ENCODE data around the gene PDCD1. TPM values are rescaled to one million over a fixed set of nuclear protein-coding genes. Genes with fewer than 3 reads are reported as not detected.
"Not testable (repeated sequence)": the region's sequence is repeated elsewhere in the genome, so short reads cannot be mapped to it uniquely, and the experiment has no call there.

PDCD1 gene
- total and polyA plus RNA-seq, 2 of the 13 experiments (the other 11 are each of a cell fraction or from before 2014, with no cell fraction given), result 0.04 TPM; not detected in 1

- TF ChIP-seq ZNF776 (CRISPR knock-in tag; IDR thresholded peaks at IDR 0.05), result 0 out of 2 replicates have a peak, but pooled peaks have one; percentile 12
These were observed 37.9 kb downstream of the PDCD1 start (continued) for GRCh38 chr2:241820625-241821384.

GRCh38 chr2:241819947-241820624, 38.6 kb downstream of the PDCD1 start:
- POLR2A ChIA-PET, result interaction anchor here (1.1 to 2.2 kb wide), 3 partner anchors 11 to 50 kb away, joined by 3 to 5 read pairs (median 4); partner anchors contain the start of gene NEU4
- H3K9ac ChIP-seq (ENCODE audit: insufficient read depth, low read depth, low read length); DNase-seq (ENCODE audit: low spot score); H3K27ac ChIP-seq (ENCODE audit: extremely low read length, insufficient read depth, low read length); H3K36me3 ChIP-seq (replicated peaks in 1 of 2; ENCODE audit: control insufficient read depth in 1 of 2, insufficient read depth in 2 of 2, low read length in 2 of 2); FAIRE-seq; H3K4me2 ChIP-seq (ENCODE audit: low read depth, low read length); H4K20me1 ChIP-seq (ENCODE audit: insufficient read depth, low read length); H3K4me3 ChIP-seq (replicated peaks in 1 of 3; ENCODE audit: insufficient read depth in 1 of 3, low read depth in 2 of 3, low read length in 3 of 3); H3K27me3 ChIP-seq (ENCODE audit: control insufficient read depth in 1 of 2, insufficient read depth in 2 of 2, low read length in 2 of 2); H3K9me3 ChIP-seq (ENCODE audit: low read length); CTCF ChIA-PET (ENCODE audit: low intra/inter-chr PET ratio, low total read pairs); in situ Hi-C loops (cut with HindIII; ENCODE audit: extremely low pct_ligation_motif_present, low pct_unique_long_range_greater_than_20kb); ATAC-seq; H2AFZ ChIP-seq (ENCODE audit: low read length); BruUV-seq (replicated peaks); H3K79me2 ChIP-seq (ENCODE audit: insufficient read depth, low read length); TF ChIP-seq CREB1 (CRISPR knock-in tag; IDR thresholded peaks at IDR 0.05): not testable (repeated sequence)
- intact Hi-C loops (cut with micrococcal nuclease; ENCODE audit: unreplicated experiment), result loop anchor here (2.0 kb wide), 1 partner anchor 49 kb away; no protein-coding TSS in a partner anchor
- peaks cover 27% of the 10 kb centered on the region for H3K4me1 ChIP-seq (ENCODE audit: insufficient read depth, low read length)
- WGBS (ENCODE audit: low lambda C conversion rate), result 66% methylated on average over 26 of the region's 27 CpGs
- TF ChIP-seq PHF20 (CRISPR knock-in tag; IDR thresholded peaks at IDR 0.05) (0 out of 2 replicates have a peak, but pooled peaks have one; percentile 17), ZNF788 (CRISPR knock-in tag; IDR thresholded peaks at IDR 0.05; ENCODE audit: borderline replicate concordance) (0 out of 2 replicates have a peak, but pooled peaks have one; percentile 9), CREB1 (IDR thresholded peaks at IDR 0.05) (peak; percentile 49)
